HG02763 (cell line): ENCODE data around the gene PHF10.

Experiments used
- ATAC-seq: cut with Tn5 transposase; IDR thresholded peaks from one replicate; pipeline ENCODE4 v1.9.1; 2021; ENCODE audit warnings: mild to moderate bottlenecking, moderate library complexity; ENCODE audit not compliant: unreplicated experiment

The PHF10 gene

DNA sequence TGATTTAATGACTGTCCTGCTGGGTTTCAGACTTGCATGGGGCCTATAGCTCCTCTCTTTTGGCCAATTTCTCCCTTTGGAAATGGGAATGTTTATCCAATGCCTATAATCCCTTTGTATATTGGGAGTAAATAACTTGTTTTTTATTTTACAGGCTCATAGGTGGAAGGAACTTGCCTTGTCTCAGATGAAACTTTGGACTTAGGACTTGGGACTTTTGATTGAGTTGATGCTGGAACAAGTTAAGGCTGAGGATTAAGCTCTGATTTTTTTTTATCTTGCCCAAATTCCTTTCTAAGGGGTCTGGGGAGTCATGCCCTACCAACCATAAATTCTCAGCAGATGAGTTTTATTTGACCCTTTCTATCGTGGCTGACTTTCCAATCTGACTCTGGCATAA lies 46.0 kb downstream of the PHF10 start:
- ATAC-seq, result no peak

GRCh38 chr6:169677096-169677495 lies 47.2 kb downstream of the PHF10 start:
- no peak for ATAC-seq

DNA sequence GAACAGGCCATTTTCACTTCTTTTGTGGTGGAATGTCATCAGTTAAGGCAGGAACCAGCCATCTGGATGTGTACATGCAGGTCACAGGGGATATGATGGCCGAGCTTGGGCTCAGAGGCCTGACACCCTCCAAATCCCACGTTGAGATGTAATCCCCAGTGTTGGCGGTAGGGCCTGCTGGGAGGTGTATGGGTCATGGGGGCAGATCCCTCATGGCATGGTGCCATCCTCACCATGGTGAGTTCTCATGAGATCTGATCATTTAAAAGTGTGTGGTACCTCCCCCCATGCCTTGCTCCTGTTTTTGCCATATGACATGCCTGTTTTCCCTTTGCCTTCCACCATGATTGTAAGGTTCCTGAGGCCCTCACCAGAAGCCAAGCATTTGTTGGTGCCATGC lies 49.3 kb downstream of the PHF10 start:
- ATAC-seq, result no peak

DNA sequence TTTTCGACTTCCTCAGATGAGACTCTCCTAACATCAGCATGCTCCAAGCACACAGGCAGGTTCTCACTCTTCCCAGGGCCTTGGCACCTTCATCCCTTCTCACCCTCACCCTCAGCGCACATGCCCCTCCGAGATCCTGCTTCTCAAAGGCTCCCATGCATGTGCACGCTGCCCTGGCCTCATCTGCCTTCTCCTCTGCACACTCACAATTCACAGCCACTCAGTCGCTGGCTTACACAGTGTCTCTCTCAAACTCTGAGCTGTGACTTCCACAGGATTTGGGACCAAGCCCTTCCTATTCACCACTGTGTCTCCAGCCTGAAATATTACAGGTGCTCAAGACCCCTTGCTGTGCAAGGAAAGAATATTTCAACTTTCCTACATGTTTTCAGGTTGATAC lies 52.7 kb downstream of the PHF10 start:
- no peak for ATAC-seq

DNA sequence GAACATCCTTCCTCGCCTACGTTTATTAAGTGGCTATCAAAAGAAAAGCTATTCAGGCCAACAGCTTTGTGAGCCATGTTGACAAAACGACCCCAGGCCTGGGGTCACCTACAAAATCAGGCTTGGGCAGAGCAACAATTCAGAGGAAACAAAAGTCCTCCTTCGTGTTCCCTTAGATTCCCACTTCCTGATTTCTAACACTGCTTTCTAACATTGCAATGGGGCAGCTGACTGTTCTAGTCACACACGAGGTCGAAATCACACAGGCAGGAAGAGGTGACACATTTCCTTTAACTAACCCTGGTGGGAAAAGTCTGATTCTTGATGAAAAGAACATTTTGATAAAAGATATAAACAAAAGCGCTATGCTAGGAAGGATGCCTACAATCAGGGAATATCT lies 54.4 kb downstream of the PHF10 start:
- ATAC-seq, result no peak

DNA sequence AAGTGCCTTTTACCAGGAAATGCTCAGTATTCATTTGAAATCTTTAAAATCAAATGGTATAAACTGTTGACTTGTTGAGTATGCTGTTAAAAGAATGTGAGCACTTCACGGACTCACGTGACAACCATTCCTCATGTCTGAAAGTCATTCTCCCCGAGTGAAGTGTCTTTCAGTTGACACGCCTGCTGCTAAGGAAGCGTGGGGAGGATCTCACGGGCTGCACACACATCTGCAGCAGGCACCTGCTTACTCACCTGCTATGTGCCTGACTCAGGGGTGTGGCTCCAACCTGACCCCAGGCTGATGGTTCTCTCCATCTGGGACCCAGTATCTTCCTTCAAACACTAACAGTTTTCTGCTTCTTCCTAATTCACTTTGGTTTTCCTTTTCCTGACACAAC lies 55.2 kb downstream of the PHF10 start:
- no peak for ATAC-seq

DNA sequence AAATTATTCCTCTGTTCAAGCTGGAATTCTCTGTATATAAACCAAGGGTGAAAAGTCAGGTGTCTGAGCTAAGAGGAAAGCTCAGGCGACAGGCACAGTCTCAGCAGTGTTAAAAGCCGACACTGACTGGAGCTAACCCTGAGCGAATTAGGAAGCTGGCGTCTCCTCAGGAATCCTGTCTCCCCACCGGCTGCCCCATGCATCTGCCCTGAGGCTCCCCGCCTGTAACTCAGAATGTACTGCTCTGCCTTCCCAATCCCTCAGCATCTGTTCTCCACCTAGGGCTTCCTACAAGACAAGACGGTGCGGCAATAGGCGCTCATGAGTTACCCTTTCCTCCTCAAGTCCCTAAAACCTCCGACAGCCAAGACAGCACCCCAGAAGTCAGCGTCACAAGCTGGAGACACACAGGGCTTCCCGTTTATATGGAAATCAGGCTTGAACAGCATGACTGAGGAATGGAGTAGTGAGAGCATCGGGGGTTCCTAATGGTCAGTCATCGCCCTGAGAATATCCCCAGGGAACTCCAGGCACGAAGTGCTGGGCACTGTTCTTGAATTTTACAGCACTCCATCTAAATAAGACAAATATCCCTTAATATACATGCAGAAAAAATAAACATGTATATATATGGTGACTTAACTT lies 56.0 kb downstream of the PHF10 start:
- ATAC-seq, result no peak

DNA sequence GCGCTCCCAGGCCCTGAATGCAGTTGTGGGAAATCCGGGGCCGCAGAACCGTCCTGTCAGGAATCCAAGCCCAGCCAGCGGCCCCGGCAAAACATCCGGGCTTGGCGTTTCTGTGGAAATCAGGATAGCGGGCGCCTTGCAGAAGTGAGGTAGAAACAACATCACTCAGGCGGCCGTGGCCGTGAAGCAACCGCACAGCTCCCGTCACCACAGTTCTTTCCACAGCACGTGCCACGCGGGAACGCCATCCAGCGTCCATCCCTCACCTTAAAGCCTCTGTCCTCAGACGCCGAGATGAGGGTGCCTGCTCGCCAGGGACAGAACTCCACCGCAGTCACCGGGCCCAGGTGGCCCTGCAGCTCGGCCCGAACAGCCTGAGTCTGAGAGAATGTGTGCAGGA lies 56.6 kb downstream of the PHF10 start:
- ATAC-seq, result no peak

DNA sequence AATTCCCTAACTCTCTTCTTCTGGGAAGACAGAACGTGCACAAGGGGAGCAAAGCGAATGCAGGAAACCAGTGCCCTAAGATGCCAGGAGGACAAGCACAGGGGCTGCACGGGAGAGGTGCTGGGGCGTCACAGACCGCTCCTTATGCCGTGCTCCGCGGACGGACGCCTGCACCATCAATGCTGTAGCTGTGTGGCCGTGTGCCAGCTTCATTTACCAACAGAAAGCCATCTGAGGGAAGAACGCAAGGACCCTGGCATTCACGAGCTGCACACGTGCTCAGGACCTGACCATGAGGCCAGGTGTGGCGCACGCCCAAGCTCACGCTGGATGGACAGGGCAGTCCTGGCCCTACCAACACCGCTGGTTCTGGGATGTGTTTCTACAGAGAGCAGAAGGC lies 57.9 kb downstream of the PHF10 start:
- ATAC-seq, result no peak

DNA sequence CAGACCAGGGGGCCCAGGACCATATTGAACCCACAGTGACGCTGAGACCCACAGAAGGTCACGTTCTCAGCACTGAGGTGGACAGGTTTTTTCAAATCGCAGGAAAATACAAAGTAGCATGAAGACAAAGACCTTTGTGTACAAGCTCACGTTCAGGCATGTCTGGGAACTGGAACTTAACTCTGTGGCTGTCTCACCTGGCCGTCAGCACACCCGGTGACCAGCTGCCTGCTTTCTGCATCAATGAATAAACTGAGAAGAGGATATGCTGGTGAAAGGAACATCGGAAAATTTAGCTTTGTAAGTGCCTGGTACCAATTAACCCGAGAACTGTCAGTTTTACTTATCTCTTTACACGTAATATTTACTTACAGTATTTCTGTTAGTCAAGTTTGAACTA lies 59.0 kb downstream of the PHF10 start:
- no peak for ATAC-seq

- no peak for ATAC-seq
Observed at GRCh38 chr6:169664227-169664626, 60.1 kb downstream of the PHF10 start.

DNA sequence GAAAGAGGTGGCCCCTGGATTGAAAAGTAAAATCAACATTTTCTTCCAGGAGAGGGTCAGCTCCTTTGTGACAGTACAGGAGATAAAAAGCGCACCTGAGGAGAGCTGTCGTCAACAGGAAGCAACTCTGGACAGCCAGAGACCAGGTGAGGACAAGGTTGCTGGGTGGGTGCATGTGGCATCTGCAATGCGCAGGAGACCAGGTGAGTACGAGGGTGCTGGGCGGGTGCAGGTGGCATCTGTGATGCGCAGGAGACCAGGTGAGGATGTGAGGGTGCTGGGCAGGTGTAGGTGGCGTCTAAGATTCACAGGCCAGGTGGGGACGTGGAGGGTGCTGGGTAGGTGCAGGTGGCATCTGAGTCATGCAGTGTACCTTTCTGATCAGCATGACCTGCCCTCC lies 60.8 kb downstream of the PHF10 start:
- ATAC-seq, result no peak

GRCh38 chr6:169661391-169661756 lies 62.9 kb downstream of the PHF10 start:
- no peak for ATAC-seq

- no peak for ATAC-seq
Observed at GRCh38 chr6:169660751-169661390, 63.4 kb downstream of the PHF10 start.

- no peak for ATAC-seq
Observed at GRCh38 chr6:169659820-169660610, 64.3 kb downstream of the PHF10 start.

DNA sequence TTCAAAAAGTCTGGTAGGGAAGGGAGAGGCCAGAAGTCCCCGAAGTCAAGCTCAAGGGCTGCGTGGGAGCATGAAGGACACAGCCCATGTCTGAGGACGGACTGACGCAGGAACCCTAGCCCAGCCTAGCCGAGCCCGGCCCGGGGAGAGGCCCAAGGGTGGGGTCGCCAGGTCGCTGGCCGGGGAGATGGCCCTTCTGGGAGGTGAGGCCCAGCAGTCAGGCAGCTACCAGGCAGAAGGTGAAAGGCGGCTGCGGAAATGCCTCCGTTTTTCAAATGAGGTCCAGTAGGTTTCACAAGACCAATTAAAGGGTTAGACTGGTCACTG lies 67.1 kb downstream of the PHF10 start:
- no peak for ATAC-seq

GRCh38 chr6:169656546-169657283 lies 67.6 kb downstream of the PHF10 start:
- no peak for ATAC-seq

- ATAC-seq, result peak; percentile 83
Observed at GRCh38 chr6:169654598-169655391, 69.5 kb downstream of the PHF10 start.
